GM19035 (cell line): ENCODE results near the gene RTL10.

ENCODE experiments used
- ATAC-seq: cut with Tn5 transposase; IDR thresholded peaks from one replicate; pipeline ENCODE4 v1.9.1; 2021; ENCODE audit not compliant: unreplicated experiment

Gene RTL10

DNA sequence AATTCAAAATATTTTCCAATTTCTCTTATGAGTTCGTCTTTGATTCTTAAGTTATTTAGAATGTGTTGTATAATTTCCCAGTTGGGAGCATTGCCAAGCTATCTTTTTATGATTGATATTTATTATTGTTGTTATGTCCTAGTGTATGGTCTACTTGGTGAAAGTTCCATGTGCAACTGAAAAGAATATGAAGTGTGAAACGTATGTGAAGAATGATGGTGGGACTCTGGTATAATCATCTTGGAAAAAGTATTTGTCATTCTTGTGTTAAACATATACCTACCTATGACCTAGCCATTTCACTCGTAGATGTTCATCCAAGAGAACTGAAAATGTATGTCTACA lies 12.0 kb upstream of the RTL10 start:
- no peak for ATAC-seq

- no peak for ATAC-seq
These were observed 10.6 kb upstream of the RTL10 start for GRCh38 chr22:19865141-19865829.

DNA sequence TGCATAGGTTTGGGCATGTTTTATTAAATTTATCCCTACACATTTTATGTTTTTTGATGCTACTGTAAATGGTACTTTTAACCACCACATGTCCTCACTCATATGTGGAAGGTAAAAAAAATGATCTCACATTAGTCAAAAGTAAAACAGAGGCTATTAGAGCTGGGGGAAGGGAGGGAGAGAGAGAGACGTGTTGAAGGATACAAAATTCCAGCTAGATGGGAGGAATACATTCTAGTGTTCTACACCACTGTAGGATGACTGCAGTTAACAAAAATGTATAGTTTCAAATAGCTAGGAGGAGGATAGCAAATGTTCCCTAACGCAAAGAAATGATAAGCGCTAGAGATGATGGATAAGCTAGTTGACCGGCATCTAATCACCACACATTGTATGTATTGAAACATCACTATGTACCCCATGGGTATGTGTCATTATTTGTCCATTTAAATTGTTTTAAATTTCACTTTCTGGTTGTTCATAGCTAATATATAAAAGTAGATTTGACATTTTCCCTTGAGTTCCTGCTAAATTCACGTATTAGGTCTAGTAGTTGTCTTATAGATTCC lies 9.9 kb upstream of the RTL10 start:
- ATAC-seq: no peak

- no peak for ATAC-seq
These were observed 8.9 kb upstream of the RTL10 start for GRCh38 chr22:19863571-19863970.

GRCh38 chr22:19862619-19863246 lies 8.1 kb upstream of the RTL10 start:
- no peak for ATAC-seq

DNA sequence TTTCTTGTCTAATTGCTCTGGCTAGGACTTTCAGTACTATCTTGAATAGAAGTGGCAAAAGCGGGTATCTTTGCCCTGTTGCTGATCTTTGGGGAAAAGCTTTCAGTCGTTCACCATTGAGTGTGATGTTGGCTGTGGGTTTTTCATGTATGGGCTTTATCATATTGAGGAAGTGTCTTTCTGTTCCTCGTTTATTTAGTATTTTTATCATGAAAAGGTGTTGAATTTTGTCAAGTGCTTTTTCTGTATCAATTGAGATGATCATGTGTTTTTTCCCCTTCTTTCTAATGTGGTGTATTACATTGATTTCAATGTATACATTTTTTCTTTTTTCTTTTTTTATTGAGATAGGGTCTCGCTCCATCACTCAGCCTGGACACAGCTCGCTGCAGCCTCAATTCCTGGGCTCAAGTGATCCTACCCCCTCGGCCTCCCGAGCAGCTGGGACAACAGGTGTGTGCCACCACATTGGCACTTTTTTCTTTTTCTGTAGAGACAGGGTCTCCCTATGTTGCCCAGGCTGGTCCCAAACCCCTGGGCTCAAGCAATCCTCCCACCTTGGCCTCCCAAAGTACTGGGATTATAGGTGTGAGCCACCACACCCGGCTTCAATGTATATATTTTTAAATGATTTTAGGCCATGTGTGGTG lies 5.3 kb upstream of the RTL10 start:
- ATAC-seq: no peak

GRCh38 chr22:19857382-19857781 lies 2.7 kb upstream of the RTL10 start:
- ATAC-seq: no peak

GRCh38 chr22:19855504-19856409 lies 1.1 kb upstream of the RTL10 start:
- peak; percentile 21 for ATAC-seq

DNA sequence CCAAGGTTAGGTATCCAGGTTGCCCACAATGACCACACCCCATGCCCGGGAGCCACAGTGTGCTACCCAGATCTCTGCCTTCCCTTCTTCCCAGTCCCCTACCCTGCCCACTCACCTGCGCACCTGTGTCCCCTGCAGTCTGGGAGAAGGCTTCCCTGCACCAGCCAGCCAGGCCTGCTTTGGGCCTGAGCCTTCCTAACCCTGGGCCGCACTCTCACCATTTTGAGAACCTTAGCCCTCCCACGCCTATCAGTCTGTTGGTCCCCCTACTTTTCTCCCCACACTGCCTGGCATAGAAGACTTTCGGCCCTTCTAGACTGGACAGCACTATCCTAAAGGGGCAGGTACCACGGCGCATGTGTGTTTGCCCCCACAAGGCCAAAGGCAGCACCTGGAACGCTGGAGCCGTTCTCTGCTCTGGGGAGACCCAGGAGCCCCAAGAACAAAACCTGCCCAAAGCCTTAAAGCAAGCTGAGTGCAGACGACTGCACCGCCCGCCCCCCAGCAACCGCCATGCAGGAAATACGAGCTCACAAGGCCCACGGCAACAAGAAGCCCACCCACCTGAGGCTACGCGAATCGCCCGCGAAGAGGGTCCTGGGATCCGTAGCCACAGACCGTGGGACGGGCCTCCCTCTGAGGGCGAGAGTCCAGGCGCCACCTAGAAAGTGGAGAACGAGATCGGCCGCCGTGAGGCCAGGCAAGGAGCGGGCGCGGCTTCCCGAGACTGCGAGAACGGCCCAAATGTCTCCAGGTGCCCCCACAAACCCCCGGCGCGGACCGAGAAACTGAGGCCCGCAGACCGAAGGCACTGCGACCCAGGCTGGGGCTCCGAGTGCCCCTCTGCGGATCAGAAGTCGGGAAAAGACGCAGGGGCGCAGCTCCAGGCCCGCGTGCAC lies 546 bp downstream of the RTL10 start:
- ATAC-seq: peak; percentile 11

DNA sequence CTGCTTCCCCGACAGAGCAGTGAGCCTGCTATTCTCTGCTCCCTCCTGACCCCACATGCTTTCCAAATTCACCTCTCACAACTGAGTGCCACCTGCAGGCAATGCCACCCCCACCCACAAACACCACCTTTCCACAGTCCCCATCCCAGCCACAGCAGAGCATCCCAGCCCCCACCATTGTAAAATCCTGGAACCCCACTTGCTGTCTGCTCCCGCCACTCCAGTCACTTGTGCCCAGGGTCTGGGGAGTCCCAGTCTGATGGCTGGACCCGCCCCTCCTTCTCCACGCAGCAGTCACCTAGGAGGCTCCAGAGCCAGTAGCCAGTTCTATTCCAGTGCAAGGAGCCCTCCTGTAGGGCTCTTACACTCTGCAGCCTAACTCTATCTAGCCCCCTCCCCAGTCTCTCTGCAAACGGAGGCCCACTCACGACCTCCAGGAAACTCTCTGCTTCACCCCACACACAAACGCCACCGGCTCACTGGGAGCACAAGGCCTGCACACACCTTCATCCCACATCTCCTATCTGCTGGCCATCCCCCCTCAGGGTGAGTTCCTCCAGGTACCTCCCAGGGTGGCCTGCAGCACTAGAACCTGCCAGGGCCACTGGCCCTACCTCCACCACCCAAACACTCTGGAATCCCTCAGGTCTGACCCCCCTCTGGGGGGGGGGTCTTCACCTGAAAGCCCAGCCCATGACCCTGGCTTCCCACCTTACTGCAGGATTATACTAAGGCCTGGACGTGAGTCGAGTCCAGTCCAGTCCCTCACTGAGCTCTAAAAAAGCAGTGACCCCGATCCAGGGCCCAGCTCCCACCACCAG lies 1.4 kb downstream of the RTL10 start:
- ATAC-seq: no peak

- no peak for ATAC-seq
These were observed 2.4 kb downstream of the RTL10 start for GRCh38 chr22:19852177-19852781.

GRCh38 chr22:19851291-19852176 lies 3.1 kb downstream of the RTL10 start:
- ATAC-seq: no peak

- ATAC-seq: no peak
These were observed 3.9 kb downstream of the RTL10 start for GRCh38 chr22:19850763-19851109.

DNA sequence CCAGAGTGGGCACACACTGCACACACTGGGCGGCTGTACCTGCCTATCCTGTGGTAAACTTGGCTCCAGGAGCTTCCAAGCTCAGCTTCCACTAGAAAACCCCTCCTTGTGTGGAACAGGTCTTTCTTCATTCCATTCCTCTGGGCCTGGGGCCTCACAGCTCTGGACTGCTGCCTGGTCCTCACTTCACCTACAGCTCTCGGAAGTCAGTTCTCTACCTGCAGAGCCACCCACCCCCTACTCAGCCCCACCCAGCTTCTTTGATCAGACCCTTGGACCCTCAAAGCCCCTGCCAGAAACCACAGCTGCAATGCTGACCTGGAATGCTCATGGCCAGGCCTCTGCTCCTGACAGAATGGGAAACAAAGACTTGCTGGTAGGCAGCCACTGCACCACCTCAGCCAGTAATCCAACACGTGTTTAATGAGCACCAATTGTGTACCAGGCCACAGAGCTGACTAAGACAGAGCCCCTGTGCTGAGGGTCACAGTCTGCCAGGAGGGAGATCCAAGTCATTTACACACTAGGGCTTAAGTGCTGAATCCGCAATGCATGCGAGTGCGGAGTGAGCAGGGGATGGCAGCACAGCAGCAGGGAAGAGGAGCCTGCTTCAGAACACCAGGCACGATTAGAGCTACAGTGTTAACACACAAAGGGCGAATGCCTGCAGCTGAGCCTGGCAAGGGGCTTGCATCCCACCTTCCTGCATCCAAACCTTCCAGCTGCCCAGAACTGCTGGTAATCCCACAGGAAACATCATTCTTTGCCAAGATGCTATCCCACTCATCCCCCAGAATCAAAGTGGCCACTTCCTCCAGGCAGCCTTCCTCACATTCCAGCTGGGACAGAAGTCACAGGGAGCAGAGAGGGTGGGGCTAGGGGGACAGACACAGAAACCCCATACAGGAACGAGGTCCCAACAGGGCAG lies 4.6 kb downstream of the RTL10 start:
- no peak for ATAC-seq

DNA sequence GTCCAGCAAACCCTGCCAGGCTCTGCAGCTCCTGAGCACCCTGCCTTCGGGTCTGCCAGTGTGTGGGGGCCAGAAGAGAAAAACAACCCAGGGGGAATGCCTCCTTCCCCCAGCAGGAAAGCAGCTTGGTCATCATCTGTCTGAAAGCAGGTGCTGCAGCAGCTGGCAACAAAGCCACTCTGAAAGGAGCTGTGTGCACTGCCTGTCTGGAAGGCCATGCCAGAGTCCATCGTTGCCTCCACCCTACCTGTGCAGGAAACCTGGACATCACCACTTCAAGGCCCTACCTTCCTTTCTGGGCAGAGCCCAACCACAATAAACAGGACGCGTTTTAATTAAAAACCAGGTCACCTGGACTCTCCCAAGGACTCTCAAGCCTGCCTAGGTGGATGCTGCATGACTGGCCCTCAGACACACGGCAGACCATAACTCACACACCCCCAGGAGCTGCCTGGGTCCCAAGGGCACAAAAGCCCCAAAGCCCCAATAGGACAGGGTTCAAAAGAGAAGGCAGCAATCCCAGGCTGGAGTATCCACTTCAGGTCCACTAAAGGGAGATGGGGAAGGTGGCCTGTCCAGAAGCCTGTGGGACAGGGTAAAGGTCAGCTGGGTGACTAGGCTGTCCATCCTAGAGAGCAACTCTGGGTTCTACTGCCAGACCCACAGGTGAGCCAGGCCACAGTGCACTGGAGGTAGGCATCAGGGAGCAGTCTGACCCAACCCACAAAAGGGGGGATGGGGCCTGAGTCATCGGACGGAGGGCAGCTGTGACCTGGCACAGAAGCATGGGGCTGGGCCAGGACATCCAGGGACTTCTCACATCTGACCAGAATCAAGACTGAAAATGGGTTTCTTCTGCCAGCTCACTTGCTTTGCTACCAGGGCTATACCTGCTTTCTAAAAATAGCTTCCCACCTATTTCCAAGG lies 6.1 kb downstream of the RTL10 start:
- no peak for ATAC-seq

DNA sequence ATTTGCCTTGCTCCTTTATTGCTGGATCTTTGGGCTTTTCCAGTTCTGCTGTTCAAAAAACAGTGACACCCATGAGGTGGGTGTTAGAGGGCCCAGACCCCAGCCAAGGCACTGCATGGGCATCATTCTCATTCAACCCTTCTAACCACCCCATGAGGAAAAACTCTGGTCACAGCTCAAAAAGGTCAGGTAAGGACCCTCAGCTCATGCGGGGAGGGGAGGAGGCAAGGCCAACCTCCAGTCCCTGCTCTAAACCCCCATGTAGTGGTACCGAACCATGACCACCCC lies 7.4 kb downstream of the RTL10 start:
- no peak for ATAC-seq
